Embryonic facial prominence (tissue), 1 donor: ENCODE results near the gene PAN2.
"Not testable (repeated sequence)": the region's sequence is repeated elsewhere in the genome, so short reads cannot be mapped to it uniquely, and the experiment has no call there.

Experiments used
- DNase-seq: peaks from one replicate; pipeline ENCODE4 v3.0.0-alpha.2; 2016; ENCODE audit errors: extremely low spot score

Gene PAN2

GRCh38 chr12:56341616-56342015, 7.8 kb upstream of the PAN2 start:
- no peak for DNase-seq

GRCh38 chr12:56339158-56339422, 5.3 kb upstream of the PAN2 start:
- no peak for DNase-seq

GRCh38 chr12:56338308-56339157, 4.7 kb upstream of the PAN2 start, which contains the start of gene IL23A:
Gene IL23A (plus strand): TSS chr12:56338884. CDS start chr12:56339045, 161 bp downstream.
- no peak for DNase-seq

- DNase-seq: no peak
Observed at GRCh38 chr12:56337753-56338251, 4.0 kb upstream of the PAN2 start.

GRCh38 chr12:56336361-56337167, 2.8 kb upstream of the PAN2 start:
- no peak for DNase-seq

- DNase-seq: not testable (repeated sequence)
Observed at GRCh38 chr12:56335527-56335926, 1.7 kb upstream of the PAN2 start.

GRCh38 chr12:56334490-56334793, 642 bp upstream of the PAN2 start:
- no peak for DNase-seq

- no peak for DNase-seq
Observed at GRCh38 chr12:56333197-56333678, 562 bp downstream of the PAN2 start.

GRCh38 chr12:56332512-56333196, 1.1 kb downstream of the PAN2 start:
- DNase-seq: no peak

- DNase-seq: no peak
Observed at GRCh38 chr12:56330936-56331490, 2.8 kb downstream of the PAN2 start.

- DNase-seq: no peak
Observed at GRCh38 chr12:56326533-56326932, 7.3 kb downstream of the PAN2 start.

- DNase-seq: no peak
Observed at GRCh38 chr12:56326126-56326525, 7.7 kb downstream of the PAN2 start.

- DNase-seq: no peak
Observed at GRCh38 chr12:56324206-56324605, 9.6 kb downstream of the PAN2 start.

GRCh38 chr12:56321610-56322009, 12.2 kb downstream of the PAN2 start:
- not testable (repeated sequence) for DNase-seq

GRCh38 chr12:56321027-56321426, 12.8 kb downstream of the PAN2 start:
- DNase-seq: no peak

- DNase-seq: no peak
Observed at GRCh38 chr12:56317675-56318074, 16.1 kb downstream of the PAN2 start.

- DNase-seq: peak; percentile 89
Observed at GRCh38 chr12:56315622-56316473, 18.0 kb downstream of the PAN2 start, which contains the start of gene CNPY2. Gene CNPY2 (minus strand): TSS chr12:56315988. CDS start chr12:56315217, 771 bp downstream.

GRCh38 chr12:56315249-56315621, 18.6 kb downstream of the PAN2 start:
- DNase-seq: no peak

GRCh38 chr12:56311003-56311402, 22.8 kb downstream of the PAN2 start:
- DNase-seq: no peak

- DNase-seq: no peak
Observed at GRCh38 chr12:56308714-56309113, 25.1 kb downstream of the PAN2 start.
